Mononuclear cell (primary cell): ENCODE results near the gene ZKSCAN8. TPM values are rescaled to one million over a fixed set of nuclear protein-coding genes. Genes with fewer than 3 reads are reported as not detected.
A peak's percentile ranks its signal among the peaks of the same experiment; 100 is the strongest.
"Not testable (repeated sequence)": the region's sequence is repeated elsewhere in the genome, so short reads cannot be mapped to it uniquely, and the experiment has no call there.

Experiments
- H3K27me3 ChIP-seq: 2 replicates; pipeline ENCODE4 v1.6.0; 2011; ENCODE audit warnings: low read length, control low read depth; ENCODE audit not compliant: insufficient read depth
- H3K4me1 ChIP-seq: 2 replicates; pipeline ENCODE4 v1.5.1; 2011; ENCODE audit warnings: mild to moderate bottlenecking, low read length, control low read depth; ENCODE audit not compliant: insufficient read depth
- H3K4me3 ChIP-seq: 2 replicates; pipeline ENCODE4 v1.5.1; 2011; ENCODE audit warnings: mild to moderate bottlenecking, low read length, moderate library complexity
- H3K9me3 ChIP-seq: 2 replicates; pipeline ENCODE4 v1.5.1; 2011; ENCODE audit warnings: low read depth, mild to moderate bottlenecking, control low read depth, low read length
- total RNA-seq: library from RNA; depleted of rRNA; stranded (reverse); fragments of >200 nt; gene quantifications from one replicate; pipeline ENCODE4 v1.2.3, GENCODE V29; 2012

The ZKSCAN8 gene
- 22.6 TPM for total RNA-seq

DNA sequence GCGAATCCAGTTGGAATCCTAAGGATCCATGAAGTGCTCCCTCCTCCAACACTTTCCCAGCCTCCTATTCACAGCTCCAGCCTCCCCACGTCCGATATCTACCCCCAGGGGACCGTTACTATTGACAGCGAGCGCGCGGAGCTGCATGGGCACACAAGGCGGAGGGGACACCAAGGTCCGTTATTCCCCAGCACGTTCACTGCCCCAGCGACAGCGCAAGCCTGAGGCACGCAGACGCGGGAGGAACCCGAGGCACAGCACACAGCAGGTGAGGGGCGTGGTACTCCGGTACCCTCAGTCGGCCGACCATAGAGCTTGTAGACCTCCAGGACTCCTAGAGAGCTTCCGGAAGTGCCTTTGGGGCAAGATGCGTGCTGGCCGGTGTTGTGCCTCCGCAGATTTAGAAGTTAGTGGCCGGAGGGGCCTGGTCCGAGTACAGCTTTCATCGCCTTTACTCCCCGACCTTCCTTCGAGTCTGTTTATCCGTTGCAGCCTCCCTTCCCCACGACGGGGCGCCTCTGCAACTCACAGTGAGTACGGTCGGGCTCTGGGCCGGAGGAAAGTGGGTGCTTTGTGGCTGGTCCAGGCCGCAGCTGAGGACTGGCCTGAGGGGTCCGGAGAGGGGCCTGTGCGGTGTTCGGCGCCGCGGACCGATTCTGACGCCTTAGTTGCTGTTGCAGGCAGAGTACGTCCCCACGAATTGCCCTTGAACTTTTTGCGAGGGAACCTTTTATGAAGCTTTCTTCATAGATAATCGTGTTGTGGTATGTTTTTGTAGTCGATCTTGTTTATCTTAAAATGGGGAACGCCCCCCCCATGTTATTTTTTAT, at the start of gene ZKSCAN8:
Gene ZKSCAN8, plus strand, starts transcription at position 384 of the 830 bp plus-strand sequence. CDS start 6,525 bp downstream, outside the sequence.
- no peaks in the 10 kb centered on the region for H3K9me3 ChIP-seq
- peaks cover 26% of the 10 kb centered on the region for H3K4me1 ChIP-seq
- H3K27me3 ChIP-seq = no peaks in the 10 kb centered on the region
- H3K4me3 ChIP-seq = peak within 1 kb of the TSS; percentile 76

- not testable (repeated sequence) for H3K4me3 ChIP-seq, H3K4me1 ChIP-seq, H3K9me3 ChIP-seq
These were observed 39.5 kb upstream of the ZKSCAN8 start for GRCh38 chr6:28102222-28102621.

DNA sequence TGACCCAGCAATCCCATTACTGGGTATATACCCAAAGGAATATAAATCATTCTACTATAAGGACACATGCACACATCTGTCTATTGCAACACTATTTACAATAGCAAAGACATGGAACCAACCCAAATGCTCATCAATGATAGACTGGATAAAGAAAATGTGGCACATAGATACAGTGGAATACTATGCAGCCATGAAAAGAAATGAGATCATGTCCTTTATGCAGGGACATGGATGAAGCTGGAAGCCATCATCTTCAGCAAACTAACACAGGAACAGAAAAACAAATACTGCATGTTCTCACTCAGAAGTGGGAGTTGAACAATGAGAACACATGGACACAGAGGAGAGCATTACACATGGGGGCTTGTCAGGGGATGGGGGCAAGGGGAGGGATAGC, 39.0 kb upstream of the ZKSCAN8 start:
- H3K27me3 ChIP-seq, H3K9me3 ChIP-seq, H3K4me3 ChIP-seq, H3K4me1 ChIP-seq: not testable (repeated sequence)

More at GRCh38 chr6:28102222-28102621, 39.5 kb upstream of the ZKSCAN8 start:
- not testable (repeated sequence) for H3K27me3 ChIP-seq

- peak overlapping the region; percentile 60 for H3K4me3 ChIP-seq
- H3K27me3 ChIP-seq = no peaks in the 10 kb centered on the region
These were observed 37.1 kb upstream of the ZKSCAN8 start for GRCh38 chr6:28104392-28105244.

DNA sequence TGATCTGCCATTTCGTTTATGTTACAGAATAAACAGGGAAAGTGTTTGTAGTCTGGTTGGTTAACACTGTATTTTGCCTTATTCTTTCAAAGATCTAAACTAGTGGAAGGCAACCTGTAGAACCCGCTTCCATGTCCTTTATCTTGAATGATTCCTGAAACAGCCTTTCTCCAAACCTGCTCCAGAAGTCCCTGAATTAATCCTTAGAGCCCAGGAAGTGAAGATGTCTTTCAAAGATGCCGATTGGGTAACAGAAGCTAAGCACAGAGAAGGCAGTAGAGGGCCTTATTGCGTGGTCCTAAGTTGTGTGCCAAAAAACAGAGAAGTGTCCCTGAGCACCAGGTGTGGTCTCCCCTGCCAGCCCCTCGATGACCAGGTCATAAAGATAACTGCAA, 36.4 kb upstream of the ZKSCAN8 start:
- Histone ChIP-seq H3K4me1 (peaks cover 7% of the 10 kb centered on the region), H3K9me3 (no peaks in the 10 kb centered on the region), H3K27me3 (no peaks in the 10 kb centered on the region), H3K4me3 (peak overlapping the region; percentile 60)

More at GRCh38 chr6:28104392-28105244, 37.1 kb upstream of the ZKSCAN8 start:
- Histone ChIP-seq H3K9me3 (no peaks in the 10 kb centered on the region), H3K4me1 (peaks cover 7% of the 10 kb centered on the region)

- Histone ChIP-seq H3K9me3 (no peaks in the 10 kb centered on the region), H3K27me3 (no peaks in the 10 kb centered on the region), H3K4me1 (peaks cover 7% of the 10 kb centered on the region), H3K4me3 (no peak overlapping the region)
These were observed 34.2 kb upstream of the ZKSCAN8 start for GRCh38 chr6:28107506-28107905.

DNA sequence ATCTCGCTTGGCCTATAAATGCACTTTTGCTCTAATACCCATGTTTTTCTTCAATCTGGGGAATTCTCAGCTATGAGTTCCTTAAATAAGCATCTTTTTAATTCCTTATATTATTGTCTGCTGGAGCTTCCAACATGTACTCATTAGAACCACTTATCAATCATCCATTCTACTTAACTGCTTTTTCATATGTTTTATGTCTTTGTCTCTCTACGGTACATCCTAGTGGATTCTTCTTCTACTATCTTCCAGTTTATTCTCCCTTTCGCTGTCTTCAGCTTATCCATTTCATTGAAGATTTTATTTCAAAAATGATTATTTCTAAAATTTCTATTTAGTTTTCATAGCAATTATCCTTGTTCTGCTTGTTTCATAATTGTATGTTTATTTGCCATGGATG, 29.7 kb upstream of the ZKSCAN8 start:
- Histone ChIP-seq H3K27me3 (no peaks in the 10 kb centered on the region), H3K4me1 (no peaks in the 10 kb centered on the region), H3K9me3 (no peaks in the 10 kb centered on the region), H3K4me3 (no peak overlapping the region)

GRCh38 chr6:28115799-28116198, 25.9 kb upstream of the ZKSCAN8 start:
- no peaks in the 10 kb centered on the region for H3K27me3 ChIP-seq
- H3K4me3 ChIP-seq = no peak overlapping the region
- no peaks in the 10 kb centered on the region for H3K4me1 ChIP-seq
- H3K9me3 ChIP-seq = no peaks in the 10 kb centered on the region

DNA sequence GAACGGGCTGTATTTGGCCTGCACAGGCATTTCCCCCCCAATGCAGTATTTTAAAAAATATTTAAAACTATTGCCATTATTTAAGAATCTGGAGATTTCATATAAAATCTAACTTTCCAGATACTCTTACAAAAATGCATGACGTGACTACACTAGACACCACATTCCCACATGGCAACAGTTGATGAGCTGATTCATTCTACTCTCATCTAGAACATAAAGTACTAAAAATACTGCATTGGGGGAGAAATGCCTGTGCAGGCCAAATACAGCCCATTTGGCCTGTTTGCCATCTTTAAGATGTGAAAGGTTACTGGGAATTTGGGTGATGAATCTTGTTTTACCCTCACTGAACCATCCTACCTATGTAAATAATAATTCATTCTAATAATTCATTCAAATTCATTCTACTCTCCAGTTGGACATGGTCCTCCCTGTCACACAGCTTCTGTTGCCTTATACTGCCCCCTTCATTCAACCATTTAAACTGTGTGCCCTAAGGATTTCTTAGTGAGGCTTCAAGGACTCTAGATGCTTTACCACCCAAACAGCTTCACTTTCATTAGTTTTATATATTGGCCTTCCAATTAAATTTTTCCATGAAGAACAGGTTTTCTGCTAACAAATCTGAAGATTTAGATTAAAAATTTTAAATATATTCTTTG, 24.2 kb upstream of the ZKSCAN8 start:
- Histone ChIP-seq H3K27me3 (no peaks in the 10 kb centered on the region), H3K4me3 (no peak overlapping the region), H3K4me1 (no peaks in the 10 kb centered on the region), H3K9me3 (no peaks in the 10 kb centered on the region)

DNA sequence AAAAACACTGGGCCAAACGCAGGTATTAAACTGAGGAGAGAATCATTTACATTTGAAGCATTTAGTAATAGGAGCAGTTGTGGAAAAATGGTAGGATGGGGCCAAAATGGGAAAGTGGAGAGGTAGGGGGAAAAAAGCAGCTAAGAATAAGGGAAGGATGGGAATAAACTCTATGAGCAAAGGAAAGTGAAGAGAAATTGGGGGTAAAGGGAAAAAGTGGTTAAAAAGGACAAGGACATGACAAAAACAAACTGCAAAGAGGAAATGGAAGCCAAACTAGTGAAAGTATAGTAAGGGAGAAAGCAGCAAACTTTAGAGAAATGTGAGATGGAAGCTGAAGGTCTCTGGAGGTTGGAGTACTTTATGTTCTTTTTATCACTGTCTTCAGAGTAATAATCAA, 23.5 kb upstream of the ZKSCAN8 start:
- H3K4me1 ChIP-seq = no peaks in the 10 kb centered on the region
- no peak overlapping the region for H3K4me3 ChIP-seq

DNA sequence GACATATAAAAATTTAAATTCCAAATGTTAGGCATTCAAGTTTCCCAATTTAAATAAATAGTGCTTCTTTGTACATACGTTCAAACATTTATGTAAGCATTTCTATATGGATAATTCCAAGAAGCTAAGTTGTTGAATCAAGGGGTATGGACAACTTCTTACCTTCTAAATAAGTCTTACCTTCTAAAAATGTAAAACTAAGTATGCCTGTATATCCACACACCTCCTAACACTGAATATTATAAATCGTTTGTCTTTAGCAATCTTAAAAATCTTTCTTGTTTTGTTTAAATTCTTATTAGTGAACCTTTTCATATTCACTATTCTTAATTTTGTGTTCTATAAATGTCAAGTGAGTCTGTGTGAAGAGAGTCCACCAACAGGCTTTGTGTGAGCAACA, 19.8 kb upstream of the ZKSCAN8 start:
- Histone ChIP-seq H3K9me3 (no peaks in the 10 kb centered on the region), H3K4me1 (peaks cover 12% of the 10 kb centered on the region), H3K27me3 (no peaks in the 10 kb centered on the region)

More for the DNA sequence above, 23.5 kb upstream of the ZKSCAN8 start:
- H3K9me3 ChIP-seq = no peaks in the 10 kb centered on the region
- no peaks in the 10 kb centered on the region for H3K27me3 ChIP-seq

DNA sequence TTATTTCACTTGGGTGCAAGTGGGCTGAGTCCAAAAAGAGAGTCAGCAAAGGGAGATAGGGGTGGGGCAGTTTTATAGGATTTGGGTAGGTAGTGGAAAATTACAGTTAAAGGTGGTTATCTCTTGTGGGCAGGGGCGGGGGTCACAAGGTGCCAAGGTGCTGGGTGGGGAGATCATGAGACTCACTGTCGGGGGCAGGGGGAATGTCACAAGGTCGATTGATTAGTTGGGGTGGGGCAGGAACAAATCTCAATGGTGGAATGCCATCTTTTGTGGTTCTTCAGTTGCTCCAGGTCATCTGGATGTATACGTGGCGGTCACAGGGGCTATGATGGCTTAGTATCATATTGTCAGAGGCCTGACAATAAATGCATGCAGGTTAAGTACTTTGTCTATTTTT, 19.4 kb upstream of the ZKSCAN8 start:
- peaks cover 12% of the 10 kb centered on the region for H3K4me1 ChIP-seq

More for the DNA sequence above, 19.8 kb upstream of the ZKSCAN8 start:
- no peak overlapping the region for H3K4me3 ChIP-seq

DNA sequence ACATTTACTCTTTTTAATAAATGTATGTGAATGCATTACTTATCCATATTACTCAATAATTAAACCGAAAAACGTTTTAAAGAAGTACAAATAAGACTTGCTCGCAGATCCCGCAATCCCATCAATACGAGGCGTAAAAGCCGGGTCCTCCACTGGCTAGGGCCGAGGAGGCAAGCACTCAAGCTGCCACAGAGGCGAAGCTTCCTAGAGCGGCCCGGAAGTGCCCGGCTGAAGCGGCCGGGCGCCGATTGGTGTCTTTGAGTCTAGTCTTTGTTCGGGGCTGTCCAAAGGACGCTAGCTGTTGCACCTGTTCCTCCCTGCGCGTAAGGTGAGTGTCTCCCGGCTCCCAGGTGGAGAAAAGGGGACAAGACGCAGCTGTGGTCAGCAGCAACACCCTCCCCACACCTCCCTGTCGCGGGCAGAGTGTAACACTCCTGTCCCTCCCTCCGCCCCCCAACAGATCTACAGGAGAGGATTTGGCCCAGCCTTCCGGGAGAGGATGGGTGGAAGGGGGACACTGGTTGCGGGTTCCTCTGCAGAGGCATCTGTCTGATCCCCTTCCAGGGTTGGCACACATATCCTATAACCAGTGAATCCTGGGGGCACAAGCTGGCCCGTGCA, 17.2 kb upstream of the ZKSCAN8 start, which contains the start of gene ZSCAN16:
Gene ZSCAN16, plus strand, starts transcription at position 260 of the 621 bp plus-strand sequence. CDS start 835 bp downstream, outside the sequence.
- no peaks in the 10 kb centered on the region for H3K9me3 ChIP-seq
- H3K27me3 ChIP-seq = no peaks in the 10 kb centered on the region
- peaks cover 12% of the 10 kb centered on the region for H3K4me1 ChIP-seq
- H3K4me3 ChIP-seq = peak within 1 kb of the TSS; percentile 65

More for the DNA sequence above, 19.4 kb upstream of the ZKSCAN8 start:
- not testable (repeated sequence) for H3K4me3 ChIP-seq, H3K27me3 ChIP-seq, H3K9me3 ChIP-seq

GRCh38 chr6:28124971-28125353, 16.7 kb upstream of the ZKSCAN8 start:
- H3K4me1 ChIP-seq = peaks cover 12% of the 10 kb centered on the region
- H3K9me3 ChIP-seq = no peaks in the 10 kb centered on the region

More at GRCh38 chr6:28124971-28125353, 16.7 kb upstream of the ZKSCAN8 start:
- Histone ChIP-seq H3K4me3 (peak overlapping the region; percentile 65), H3K27me3 (no peaks in the 10 kb centered on the region)
